ENCODE measurements around the gene RETREG3. TPM values are rescaled to one million over a fixed set of nuclear protein-coding genes. Genes with fewer than 3 reads are reported as not detected.

The RETREG3 gene
- total and polyA plus RNA-seq, 9 of the 15 experiments (the other 6 are each of a cell fraction or from before 2014, with no cell fraction given), result 4.1 to 39.0 (median 16.9) TPM

- TF ChIP-seq CHD7 (IDR thresholded peaks at IDR 0.05; ENCODE audit: low read depth, low read length) (no peak), ZNF57 (CRISPR knock-in tag; IDR thresholded peaks at IDR 0.05) (no peak), TBL1XR1 (IDR thresholded peaks at IDR 0.05; ENCODE audit: low read length in 2 of 2) (no peak; a peak in 1 of 4 replicates), SNIP1 (IDR thresholded peaks at IDR 0.05; ENCODE audit: low read depth) (no peak), GTF2F1 (IDR thresholded peaks at IDR 0.05; ENCODE audit: low read depth, low read length) (no peak), GTF3C2 (IDR thresholded peaks at IDR 0.05; ENCODE audit: borderline replicate concordance, extremely low read depth, insufficient read length) (no peak), CTBP1 (IDR thresholded peaks at IDR 0.05; ENCODE audit: borderline replicate concordance) (peak; percentile 69), ZNF780A (CRISPR knock-in tag; IDR thresholded peaks at IDR 0.05) (no peak), POLR2AphosphoS2 (IDR thresholded peaks at IDR 0.05; ENCODE audit: low read length) (peak; percentile 46; the same call in 1 of the 2 replicates), SUPT5H (IDR thresholded peaks at IDR 0.05) (peak; percentile 91), DACH1 (IDR thresholded peaks at IDR 0.05; ENCODE audit: partially characterized antibody) (no peak), BHLHE40 (IDR thresholded peaks at IDR 0.05; ENCODE audit: low read length) (peak; percentile 51; the same call in 1 of the 2 replicates), ASH1L (IDR thresholded peaks at IDR 0.05; ENCODE audit: borderline replicate concordance, low read depth, partially characterized antibody) (no peak), CSDE1 (IDR thresholded peaks at IDR 0.05) (no peak), ZNF212 (CRISPR knock-in tag; IDR thresholded peaks at IDR 0.05) (no peak)
Measured at GRCh38 chr17:42609182-42609813, at the start of gene RETREG3, which contains the start of gene TUBG1 (continued).
